Ureter (tissue), 1 donor: ENCODE results near the gene MDK. TPM values are rescaled to one million over a fixed set of nuclear protein-coding genes. Genes with fewer than 3 reads are reported as not detected.

Experiments
- DNase-seq: peaks from one replicate; pipeline ENCODE4 v3.0.0-alpha.2; 2020; ENCODE audit warnings: low spot score
- total RNA-seq: library from RNA; stranded (reverse); gene quantifications from one replicate; pipeline ENCODE4 v1.2.4, GENCODE V29; 2023
- donor health status: DM: yes; HTN: yes; CAD: no.

Gene MDK
- total RNA-seq, 1 donor from 2014 or later: 105 TPM

DNA sequence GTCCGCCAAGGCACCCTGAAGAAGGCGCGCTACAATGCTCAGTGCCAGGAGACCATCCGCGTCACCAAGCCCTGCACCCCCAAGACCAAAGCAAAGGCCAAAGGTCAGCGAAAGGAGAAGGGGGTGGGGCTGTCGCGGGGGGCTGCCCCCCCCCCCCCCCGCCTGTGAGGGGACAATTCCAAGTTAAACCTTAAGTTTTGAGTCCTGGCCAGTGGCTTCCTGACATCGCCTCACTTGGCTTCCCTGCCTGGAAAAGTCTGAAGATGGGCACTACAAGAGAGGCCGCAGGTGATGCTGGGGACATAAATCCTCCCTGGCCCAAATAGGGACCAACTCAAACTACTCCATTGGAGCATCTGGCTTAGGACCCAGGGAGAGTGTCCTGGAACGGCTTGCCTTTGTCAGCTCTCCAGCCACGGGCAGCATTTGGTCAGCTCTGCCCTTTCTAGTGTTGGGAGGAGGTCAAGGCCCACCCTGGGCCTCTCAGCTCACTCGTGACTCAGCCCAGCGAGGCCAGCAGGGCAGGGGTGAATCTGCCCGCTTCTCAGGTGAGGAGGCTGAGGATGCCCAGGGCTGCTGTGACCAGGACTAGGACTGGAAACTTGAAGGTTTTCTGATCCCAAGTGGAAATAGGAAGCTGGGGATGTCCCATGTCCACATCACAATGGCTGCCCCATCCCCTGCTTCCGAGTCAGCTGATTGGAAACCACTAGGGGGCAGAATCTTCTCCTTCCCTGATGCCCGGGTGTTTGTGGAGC is 1.4 kb downstream of the MDK start:
- DNase-seq: no peak

DNA sequence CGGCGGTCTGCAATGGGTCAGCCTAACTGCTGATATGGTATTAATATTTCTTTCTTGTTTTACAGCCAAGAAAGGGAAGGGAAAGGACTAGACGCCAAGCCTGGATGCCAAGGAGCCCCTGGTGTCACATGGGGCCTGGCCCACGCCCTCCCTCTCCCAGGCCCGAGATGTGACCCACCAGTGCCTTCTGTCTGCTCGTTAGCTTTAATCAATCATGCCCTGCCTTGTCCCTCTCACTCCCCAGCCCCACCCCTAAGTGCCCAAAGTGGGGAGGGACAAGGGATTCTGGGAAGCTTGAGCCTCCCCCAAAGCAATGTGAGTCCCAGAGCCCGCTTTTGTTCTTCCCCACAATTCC is 1.9 kb downstream of the MDK start:
- DNase-seq: no peak

DNA sequence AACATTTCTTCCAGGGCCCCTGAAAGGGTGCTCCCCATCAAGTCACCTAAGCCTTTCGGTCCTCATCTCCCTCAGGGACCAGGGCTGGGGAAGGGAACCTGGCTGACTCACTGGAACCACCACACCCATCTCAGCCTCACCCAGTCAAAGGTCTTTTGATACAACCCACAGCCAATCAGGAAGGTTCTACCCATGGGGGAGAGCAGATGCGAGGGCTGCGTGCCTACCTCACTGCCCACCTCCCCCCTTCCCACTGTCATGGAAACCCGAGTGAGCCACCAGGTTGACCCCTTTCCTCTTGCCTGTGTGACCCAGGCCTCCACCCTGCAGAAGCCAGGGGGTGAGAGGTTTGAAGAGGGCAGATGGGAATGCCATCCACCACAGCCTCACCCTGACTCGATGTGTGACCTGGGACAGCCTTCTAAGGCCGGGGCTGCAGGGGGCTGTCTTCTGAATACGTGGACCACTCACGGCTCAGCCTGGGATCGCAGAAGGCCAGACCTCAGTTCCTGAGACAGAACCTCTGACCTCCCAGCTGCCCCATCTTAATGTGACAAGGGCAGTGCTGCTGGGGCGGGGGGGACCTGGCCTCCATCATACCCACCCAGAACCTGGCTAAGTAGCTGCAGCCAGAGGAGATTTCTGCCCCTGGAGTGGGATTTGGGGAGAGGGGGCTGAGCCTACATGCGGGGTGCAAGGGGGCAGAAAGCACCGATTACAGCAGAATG is 2.7 kb downstream of the MDK start:
- no peak for DNase-seq

DNA sequence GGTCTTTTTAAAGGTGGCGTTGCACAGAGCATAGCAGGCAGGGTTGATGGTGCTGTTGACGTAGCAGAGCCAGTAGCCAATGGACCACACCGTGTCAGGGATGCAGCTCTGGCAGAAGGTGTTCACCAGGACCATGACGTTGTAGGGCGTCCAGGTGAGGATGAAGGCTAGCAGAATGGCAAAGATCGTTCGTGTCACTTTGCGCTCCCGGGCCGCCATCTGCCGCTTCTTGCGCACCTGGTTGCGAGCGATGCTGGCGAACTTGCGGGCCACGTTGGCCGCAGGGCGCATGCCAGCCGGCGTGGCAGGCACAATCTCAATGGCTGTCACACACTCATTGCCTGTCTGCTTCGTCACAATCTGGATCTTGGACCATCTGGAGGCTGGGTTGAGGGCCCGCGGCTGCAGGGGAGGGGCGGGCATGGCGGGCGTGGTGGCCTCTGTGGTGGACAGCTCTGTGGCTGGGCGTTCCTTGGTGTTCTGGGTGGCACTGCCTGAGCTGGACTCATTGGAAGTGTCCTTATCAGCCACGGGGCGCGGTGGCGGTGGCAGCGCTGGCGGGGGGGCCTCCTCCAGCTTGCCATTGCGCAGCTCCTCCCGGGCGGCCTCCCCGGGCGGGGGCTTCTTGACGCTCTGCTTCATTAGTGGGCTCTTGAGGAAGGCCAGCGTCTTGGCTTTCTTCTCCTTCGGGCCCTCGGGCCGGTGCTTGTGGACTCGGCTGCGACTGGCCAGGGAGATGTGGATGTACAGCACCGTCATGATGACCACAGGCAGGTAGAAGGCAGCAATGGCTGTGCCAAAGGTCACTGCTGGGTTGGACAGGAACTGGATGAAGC is 3.9 kb downstream of the MDK start:
- DNase-seq: no peak

DNA sequence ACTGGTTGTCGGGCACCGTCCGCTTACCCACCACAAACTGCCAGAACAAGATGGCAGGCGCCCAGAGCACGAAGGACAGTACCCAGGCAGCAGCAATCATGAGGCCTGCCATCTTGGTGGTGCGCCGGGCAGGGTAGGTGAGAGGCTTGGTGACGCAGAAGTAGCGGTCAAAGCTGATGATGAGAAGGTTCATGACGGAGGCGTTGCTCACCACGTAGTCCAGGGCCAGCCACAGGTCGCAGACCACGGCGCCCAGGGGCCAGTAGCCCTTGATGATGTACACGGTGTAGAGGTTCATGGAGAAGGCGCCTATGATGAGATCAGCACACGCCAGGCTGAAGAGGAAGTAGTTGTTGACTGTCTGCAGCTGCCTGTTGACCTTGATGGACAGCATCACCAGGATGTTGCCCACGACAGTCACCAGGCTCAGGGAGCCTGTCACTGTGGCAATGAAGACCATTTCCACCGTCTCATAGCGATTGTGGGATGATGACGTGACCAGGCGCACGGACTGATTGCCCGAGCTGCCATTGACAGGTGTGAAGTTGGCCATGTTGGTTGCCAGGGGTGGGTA is 4.6 kb downstream of the MDK start:
- no peak for DNase-seq

DNA sequence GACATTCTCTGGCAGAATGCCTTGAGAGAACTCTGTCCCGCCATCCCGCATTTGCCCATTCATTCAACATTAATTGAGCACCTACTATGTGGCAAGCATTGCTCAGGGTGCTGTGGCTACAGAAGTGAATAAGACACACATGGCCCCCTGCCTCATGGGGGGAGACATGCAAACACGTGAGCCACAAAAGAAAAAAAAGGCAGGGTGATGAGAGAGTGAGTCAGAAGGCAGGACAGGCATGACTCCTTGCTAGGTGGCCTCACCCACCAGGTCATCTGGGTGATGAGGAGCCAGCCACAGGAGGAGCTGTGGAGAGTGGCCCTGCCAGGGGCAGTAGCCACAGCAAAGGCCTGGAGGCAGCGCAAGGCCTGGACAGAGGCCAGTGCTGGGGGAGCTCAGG is 5.2 kb downstream of the MDK start:
- DNase-seq: no peak

DNA sequence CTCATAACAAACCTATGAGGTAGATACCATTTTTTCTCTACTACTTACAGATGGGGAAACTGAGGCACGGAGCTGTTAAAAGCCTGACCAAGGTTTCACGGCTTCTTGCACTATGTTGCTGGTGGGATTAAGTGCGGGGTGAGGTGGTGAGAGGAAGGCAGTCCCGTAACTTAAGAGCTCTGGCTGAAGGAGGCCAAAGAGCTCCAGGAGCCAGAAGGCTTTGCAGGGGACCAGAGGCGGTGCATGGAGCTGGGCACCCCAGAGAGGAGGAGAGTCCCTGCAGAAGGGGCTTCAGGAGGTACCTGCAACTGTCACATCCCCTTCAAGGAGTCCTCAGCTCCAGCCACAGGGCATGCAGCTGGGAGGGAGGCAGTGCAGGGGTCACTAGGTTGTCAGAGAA is 6.0 kb downstream of the MDK start:
- no peak for DNase-seq

DNA sequence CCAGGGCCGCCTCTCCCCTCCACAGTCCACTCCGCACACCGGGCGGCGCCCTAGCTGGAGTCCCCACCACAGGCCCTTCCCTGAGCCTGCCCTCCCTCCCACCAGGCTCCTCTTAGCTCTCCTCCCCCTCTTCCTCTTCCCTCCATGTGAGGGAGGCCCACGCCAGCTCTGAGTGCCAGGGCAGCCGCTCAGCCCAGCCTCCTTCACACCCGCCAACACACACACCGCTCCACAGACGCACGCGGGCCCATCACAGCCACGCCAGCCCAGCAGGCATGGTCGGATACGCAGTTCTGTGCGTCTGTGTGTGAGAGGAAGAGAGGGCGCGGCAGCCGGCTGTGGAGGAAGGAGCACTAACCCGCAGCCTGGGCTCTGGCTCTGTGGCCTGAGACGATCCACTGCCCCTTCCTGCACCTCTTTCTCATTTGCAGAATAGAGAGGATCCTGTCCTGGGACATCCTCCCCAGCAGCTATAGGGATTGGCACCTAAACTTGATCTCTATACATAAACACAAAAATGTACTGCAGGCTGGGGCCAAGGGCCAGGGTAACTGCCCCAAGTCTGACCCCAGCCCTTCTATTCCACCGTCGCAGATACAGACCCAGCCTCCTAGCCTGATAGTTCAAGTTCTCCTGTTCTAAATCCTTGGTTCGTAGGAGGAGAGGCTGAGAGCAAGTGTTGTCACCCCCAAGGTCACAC is 6.6 kb downstream of the MDK start:
- no peak for DNase-seq

DNA sequence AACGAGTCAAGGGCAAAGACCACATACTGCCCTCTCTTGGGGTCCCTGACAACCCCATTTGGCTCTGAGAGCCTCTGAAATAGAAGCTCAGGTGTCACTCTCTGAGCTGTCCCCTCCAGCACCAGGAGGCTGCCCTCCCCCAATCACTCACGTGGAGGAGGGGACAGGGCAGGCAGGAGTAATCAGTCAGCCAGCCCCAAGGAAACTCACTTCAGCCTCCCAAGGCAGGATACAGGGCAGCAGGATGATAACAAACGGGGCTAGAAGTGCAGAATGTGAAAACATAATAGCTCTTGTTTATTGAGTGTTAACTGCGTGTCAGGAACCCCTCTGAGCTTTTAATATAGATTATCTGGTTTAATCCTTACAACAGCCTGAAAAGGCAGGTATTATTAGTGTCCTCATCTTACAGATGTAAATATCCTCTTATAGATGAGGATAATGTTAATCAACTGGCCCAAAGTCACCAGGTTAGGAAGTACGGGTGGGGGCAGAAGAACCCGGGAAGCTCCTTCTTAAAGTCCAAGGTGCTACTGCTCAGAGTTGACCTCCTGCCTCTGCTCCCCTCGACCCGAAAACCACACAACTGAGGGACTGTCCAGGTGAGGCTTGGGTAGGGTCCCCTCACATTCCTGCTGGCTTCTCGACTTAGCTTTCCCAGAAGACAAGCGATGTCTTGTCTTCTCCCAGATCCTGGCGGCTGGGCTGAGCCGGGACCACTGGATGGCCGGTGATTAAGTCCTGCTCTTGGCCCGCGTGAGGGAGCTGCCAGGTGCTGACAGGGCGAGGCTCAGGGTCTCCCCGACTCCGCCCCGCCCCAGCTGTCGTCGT is 7.4 kb downstream of the MDK start:
- no peak for DNase-seq

DNA sequence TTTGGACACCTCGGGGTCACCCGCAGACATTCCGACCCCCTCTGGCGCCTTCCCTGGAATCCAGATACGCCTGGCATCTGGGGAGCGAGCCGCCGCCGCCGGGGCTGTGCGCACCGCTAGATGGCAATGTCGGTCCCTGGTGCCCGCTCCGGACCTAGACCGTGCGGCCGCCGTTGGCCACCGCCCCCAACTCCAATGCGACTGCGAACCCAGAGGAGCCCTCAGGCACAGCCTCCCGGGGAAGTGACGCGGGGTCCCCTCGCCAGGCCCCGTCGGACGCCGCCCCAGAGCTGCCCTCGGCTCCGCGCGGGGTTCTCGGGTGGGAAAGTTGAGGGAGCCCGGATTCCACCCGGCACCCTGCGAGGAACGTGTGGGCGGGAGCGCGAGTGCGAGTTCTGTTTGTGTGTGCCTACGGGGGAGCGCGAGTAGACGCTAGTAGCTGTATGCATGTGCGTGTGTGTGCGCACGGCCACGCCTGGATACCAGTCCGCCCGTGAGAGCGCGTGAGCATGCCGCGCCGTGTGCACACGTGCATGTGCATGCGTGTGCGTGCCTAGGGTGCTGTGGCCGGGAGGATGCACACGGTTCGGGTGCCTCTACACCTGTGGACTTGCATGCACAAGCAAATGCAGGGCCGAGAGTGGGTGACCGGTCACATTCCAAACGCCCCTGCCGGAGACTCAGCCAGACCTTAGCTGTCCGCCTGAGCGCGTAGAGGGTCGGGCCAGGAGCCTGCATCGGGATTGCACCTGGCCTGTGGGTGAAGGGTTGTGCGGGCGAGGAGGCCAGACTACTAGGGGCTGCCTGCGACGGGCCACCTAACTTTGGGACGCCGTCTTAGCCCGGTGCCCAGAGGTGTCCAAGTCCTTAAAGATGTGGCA is 8.2 kb downstream of the MDK start:
- DNase-seq: peak; percentile 71

DNA sequence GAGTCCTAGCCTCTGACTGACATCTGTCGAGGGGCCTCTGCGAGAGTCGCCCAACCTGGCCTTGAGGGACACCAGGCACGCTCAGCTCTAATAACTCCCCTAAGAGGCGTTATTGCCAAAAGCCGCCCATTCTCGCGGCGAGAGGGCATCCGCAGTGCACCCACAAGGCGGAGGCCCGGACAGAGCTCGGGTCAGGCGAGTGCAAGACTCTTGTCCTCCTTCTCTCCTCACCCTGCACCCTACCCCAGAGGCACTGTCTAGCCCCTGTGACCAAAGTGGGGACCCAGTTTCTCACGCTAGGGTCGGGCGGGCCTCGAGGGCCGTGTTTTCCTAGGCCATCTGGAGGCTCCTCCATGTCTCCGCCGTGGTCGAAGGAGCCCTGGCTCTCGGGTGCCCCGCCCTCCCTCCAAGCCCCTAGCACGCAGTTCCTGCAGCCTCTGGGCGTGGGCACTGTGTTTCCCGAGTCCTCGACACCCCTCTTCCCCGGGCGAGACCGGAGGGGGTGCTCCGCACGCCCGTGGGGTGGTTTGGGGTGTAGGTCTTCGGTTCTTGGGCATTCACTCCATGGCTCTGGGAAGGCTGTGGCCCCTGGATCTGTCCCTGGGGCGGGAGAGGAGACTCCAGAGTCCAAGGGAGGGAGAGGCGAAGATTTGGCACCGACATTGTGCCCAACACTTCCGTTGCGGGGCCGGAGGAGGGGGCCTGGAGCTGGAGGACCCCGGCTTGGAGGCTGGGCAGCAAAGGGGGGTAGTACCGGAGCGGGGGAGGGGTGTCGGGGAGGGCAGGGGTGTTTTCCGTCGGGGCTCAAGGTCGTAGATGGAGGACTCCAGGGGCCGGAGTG is 9.1 kb downstream of the MDK start:
- no peak for DNase-seq

DNA sequence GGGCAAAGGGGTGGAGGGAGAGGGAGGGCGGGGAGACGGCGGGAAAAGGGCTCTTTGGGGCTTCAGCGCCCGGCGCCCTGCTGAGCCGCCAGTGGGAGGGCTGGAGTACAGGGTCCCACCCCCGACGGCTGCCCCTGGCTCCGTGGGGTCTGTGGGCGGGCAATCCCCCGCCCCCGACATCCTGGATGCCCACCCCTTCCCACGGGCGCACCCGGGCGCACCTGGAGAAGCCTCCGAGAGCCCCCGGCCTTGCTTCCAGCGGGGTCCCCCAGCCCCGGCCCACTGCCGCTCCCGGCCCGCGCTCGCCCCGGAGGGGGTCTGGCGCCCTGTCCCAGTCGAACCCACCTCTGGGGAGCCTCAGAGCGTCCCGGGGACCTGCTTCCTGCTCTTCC is 9.7 kb downstream of the MDK start:
- DNase-seq: no peak

DNA sequence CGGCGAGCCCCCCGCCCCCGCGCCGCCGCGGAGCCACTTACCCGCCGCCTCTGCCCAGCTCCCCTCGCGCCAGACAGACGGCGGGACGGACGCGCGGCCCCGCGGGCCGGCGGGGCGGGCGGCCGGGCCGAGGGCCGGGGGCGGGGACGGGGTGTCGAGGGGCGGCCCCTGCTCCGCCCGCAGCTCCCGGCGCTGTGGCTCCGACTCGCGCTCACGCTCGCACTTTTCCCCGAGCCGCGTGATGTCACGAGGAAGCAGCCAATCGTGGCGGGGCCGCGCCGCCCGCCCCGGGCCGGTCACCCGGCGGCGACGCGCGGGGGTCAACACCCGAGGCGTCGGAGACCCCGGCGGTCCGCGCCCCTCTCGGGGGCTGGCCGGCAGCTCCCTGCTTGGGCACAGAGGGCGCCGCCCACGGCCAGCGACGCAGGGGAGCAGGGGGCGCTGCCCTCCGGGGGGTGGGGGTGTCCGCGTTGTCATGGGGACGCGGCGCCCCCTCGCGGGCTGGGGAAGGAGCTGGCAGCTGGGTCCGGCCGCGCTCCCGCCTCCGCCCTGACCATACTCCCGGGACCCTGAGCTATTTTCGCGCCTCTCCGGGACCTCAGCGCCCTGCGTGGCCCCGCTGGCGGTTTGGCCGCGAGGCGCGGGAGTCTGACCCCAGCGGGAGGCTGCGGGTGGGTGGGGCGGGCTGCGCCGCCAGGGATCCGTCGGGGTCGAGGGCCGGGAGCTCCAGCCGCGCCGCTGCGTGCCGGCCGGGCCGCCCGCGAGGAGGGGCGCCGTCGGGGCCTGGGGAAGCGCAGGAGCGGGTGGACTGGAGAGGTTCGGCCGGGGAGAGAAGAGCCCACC is 10.3 kb downstream of the MDK start, which contains the start of gene CHRM4:
CHRM4 (minus strand) TSS at position 199 of the 843 bp plus-strand sequence. CDS start 5,219 bp downstream, outside the sequence.
- DNase-seq: no peak

DNA sequence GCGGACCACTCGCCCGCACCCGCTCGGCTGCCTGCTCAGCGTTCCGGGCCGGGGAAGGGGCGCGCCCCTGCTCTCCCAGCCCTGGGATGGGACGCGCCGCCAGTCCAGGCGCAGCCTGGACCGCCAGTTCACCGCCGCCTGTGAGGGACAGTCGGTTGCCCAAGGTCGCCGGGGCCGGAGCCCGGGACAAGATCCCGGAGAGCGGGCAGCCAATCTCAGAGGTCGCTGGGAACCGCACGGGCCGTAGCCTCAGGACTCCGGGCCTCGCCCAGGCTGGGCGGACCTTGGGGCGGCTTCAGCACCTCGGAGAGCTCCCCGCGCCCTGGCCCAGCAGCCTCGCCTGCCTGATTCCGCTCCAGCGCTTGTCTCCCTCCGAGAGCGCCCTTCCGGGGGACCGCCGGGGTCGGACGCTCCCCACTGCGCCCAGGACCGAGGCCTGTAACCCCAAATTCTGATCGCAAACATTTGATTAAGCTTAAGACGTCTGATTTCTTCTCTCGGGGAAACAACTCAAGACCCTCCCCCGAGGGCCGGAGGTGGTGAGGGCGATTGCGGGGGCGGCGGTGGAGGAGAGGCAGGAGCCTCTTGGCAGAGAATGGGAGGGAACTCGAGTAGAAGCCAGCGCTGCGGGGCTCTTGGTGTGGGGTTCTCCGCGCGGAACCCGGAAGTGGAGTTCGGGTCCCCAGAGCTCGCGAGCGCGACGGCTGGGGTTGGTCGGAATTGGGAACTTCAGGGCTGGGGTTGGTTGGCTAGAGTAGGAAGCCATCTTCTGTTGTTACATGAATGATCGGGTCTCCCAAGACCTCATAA is 11.2 kb downstream of the MDK start:
- peak; percentile 85 for DNase-seq

DNA sequence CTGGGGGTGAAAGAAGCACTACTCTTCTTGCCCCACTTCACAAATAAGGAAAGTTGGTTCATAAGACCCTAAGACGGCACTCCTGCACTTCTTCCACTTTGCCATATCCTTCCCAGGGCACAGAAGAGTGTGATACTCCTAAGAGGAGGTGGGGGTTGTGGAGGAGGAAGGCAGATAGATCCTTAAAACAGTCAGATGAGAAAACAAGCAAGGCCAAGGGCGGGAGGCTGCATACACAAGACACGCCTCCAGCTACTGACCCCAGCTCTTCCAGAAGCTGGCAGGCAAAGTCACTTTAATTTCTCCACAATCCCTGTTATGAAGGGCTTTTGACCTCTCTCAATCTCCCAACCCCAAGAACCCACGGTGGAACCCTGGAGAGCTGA is 11.8 kb downstream of the MDK start:
- DNase-seq: no peak

DNA sequence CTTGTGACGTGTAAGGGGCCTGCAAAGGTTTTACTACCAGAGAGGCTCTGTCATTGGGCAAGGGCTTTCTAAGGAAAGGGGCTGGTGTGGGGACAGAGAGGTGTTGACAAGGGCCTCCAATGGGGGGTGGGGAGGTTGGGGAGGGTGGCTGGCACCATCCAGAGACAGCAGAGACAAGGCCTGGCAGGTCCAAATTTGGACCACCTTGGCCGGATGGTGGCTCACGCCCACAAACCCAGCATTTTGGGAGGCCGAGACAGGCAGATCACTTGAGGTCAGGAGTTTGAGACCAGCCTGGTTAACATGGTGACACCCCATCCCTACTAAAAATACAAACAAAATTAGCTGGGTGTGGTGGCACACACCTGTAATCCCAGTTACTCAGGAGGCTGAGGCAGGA is 12.3 kb downstream of the MDK start:
- no peak for DNase-seq

DNA sequence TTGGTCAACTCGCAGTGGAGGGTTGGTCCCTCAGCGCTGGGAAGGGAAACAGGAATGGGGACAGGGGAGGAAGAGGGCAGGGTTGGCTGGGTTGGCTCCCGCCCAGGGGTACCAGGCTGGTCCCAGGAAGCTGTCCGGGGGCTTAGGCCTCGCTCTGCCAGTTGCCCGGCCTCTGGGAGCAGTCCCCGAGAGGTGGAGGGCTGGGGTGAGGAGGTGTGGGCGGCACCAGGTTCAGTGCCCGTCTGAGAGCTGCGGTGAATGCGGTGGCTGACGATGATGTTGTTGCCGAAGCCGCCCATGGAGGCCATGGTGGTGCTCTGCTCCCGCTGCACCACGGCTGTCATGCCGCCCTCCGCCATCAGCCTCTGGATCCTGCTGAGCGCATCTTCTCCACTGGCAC is 16.1 kb downstream of the MDK start:
- DNase-seq: no peak
